ENCODE results near the gene KCNQ5.

The KCNQ5 gene

DNA sequence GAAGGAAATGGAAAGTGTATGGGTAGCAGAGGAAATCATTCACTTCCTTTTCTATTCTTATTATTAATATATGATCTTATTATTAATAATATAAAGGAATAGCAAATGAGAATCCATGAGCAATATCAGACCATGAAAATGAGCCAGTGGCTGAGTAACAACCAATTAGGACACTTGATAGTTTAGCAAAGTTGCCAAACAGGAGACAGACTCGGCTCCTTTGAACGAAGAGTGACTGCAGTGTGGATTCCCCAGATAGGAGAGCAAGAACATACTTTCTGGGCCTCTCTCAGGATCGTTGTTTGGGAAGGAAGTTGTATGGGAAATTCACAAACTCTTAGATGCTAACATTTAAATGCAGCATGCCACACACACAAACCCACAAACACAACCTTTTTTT lies 381.4 kb downstream of the KCNQ5 start:
- no peak for DNase-seq (ENCODE audit: low read depth)

DNA sequence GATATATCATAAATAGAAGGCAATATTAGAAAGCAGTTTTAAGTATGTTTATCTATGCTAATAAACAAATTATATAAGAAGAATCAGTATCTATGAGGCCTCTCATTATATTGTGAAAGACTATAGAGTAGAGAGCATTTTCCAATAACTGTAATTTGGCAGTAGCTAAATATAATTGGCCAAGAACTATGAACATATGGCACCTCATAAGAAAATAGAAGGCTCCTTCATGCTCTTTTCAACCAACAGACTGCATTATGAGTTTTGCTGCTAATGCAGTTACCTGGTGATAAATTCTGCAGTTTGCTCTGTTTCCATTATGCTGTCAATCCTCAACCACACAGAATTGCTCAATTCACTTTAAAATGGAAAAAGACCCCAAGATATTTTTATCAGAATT lies 382.4 kb downstream of the KCNQ5 start:
- DNase-seq (ENCODE audit: low read depth) = no peak

DNA sequence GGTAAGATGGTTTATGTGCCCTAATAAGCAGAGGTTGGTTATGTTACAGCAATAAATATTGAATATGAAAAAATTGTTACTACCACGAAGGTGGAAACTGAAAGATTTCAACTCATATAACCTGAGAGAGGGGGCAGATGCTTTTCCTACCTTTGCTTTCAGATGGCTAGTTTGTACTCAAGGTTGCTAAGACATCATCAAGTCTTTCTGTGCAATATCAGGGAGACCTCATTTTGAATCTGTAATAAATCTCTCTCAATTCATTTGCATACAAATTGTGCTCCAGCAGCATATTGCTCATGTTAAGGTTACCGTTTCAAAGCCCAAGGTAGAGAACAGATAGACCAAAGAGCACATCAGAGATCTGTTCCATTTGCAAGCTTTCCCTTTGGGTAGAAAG lies 383.0 kb downstream of the KCNQ5 start:
- no peak for DNase-seq (ENCODE audit: low read depth)

DNA sequence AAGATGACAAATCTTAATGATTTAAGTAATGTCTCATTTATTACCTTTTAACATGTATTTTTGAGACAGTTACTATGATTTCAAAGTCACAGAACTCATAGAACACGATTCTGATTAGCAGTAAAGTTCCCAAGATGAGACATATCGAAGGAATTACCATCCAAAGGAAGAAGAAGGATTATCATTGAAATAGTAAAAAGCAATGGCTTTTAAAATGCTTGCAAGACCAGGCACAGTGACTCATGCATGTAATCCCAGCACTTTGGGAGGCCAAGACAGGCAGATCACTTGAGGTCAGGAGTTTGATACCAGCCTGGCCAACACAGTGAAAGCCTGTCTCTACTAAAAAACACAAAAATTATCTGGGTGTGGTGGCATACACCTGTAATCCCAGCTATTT lies 384.3 kb downstream of the KCNQ5 start:
- DNase-seq (ENCODE audit: low read depth) = no peak

DNA sequence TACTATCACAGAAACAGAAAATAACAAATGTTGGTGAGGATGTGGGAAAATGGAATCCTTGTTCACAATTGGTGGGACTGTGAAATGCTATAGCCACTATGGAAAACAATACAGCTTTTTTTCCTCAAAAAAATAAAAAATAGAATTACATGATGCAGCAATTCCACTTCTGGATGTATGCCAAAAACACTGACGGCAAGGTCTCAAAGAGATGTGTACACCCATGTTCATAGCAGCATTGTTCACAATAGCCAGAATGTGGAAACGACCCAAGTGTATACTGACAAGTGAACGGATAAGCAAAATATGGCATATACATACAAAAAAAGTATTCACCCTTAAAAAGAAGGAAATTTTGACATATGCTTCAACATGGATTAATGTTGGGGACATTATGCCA lies 390.1 kb downstream of the KCNQ5 start:
- DNase-seq (ENCODE audit: low read depth) = no peak

DNA sequence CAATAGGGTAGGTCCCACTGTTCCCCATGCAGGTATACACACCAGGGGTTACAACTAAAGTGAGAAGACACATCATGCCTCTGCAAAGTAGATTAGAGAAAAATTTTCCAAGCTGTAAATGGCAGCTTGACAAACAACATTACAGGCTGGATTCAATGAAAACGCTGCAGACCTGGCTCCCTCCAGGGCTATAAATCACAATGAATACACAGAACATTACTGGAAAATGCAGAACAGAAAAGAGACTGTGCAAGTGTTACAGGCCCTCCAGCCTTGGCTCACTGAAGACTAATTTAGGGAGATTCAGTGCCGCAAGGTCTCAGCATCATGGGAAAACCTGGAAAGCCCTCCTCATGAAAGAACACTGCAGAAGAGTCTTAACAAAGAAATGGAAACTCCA lies 395.6 kb downstream of the KCNQ5 start:
- DNase-seq (ENCODE audit: low read depth) = no peak

DNA sequence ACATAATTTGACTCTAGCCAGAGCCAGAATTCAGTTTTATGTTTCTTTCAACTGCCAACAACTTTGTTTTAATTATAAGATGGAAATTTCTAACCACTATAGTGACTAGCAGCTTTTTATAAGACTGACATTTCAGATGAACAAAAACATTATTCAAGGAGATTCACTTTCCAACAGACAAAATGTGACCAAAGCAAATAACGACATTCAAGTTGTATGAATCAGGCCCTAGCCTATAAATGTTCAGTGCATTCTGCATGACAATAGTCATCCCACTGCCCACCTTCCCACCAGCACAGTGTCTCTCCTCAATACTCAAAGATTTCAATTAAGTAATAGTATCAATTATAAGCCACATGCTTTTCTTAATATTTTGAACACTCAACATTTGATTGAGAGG lies 402.7 kb downstream of the KCNQ5 start:
- DNase-seq (ENCODE audit: low read depth) = no peak

DNA sequence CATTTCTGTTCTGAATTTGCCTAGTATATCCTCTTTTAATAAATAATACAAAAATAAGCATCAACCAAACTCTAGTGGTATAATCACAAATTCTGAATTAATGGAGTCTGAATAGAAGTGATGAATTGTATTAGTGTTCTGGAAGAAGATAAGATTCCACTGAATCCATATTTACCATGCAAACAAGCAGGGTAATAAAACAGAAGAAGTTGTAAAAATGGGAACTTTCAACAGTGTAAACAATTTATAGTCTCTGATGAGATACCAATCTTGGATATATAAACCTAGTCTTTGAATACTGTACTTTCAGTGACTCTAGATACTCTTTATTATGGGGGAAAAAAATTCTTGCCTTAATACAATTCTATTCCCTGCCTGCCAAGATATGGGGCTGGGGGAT lies 405.8 kb downstream of the KCNQ5 start:
- DNase-seq (ENCODE audit: low read depth) = no peak

DNA sequence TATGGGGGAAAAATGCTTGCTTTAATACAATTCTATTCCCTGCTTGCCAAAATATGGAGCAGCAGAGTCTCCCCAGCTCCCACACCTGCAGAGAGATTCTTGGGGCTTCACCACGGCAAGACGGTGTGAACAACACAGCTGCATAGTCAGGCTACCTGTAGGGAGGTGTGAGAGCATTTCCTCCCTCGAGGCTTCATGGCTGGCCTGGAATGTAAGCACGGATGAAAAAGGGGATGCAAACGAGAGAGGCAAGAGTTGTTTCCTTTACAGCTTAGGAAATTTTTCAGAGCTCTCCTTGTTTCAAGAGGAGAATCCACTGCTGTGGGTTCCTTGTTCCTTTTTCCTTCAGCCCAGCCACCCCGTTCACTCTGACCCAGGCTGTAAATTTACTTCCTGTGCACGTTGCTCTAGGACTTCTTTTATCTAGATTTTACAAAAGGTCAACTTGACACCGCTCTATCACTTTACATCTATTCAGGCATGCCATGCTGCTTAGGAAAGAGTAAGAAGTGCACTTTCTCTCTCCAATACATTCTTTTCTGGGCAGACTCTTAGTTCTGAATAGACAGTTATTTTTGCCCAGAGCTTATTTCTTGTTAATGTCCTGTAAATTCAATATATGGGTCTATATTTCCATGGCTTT lies 406.4 kb downstream of the KCNQ5 start:
- no peak for DNase-seq (ENCODE audit: low read depth)

DNA sequence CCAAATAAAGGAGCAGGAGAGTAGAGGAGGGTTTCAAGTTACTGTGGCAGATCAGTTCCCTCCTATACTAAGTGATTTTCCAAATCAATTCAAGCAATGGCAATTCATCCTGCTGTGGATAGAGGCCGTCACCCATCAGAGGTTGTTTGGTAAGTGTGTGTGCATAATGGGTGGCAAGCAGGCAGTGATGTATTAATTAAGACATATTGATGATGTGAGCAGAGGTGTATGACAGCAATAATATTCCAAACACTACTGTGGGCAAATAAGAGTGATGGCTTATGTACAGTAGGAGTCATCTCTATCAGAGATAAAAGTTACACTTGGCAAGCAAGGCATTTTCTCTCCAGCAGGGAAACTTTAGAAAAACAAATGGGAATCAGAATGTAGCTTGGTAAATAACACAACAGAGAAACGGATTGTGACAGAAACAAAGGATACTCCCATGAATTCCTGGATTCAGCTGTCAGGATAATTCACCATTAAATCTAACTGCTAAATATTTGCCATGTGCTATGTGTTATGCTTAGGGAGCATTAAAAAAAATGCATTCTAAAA lies 407.1 kb downstream of the KCNQ5 start:
- no peak for DNase-seq (ENCODE audit: low read depth)

DNA sequence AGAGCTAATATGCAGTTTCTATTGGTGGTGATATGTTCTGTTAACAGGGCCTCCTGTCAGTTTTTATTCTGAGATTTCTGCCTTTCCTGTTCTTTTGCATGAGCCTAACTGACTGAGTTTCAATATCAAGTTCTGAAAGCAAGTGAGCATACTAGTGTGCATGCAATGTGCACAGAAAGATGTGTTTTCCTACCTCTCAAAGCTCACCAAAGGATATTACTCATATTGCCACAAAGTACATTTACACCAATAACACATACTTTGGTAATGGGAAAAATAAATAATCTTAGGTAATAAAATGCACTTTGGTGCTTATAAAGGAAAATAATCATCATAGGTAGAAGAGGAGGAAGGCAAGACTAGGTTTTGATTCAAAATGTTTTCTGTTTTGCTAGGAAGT lies 408.4 kb downstream of the KCNQ5 start:
- DNase-seq (ENCODE audit: low read depth) = no peak

DNA sequence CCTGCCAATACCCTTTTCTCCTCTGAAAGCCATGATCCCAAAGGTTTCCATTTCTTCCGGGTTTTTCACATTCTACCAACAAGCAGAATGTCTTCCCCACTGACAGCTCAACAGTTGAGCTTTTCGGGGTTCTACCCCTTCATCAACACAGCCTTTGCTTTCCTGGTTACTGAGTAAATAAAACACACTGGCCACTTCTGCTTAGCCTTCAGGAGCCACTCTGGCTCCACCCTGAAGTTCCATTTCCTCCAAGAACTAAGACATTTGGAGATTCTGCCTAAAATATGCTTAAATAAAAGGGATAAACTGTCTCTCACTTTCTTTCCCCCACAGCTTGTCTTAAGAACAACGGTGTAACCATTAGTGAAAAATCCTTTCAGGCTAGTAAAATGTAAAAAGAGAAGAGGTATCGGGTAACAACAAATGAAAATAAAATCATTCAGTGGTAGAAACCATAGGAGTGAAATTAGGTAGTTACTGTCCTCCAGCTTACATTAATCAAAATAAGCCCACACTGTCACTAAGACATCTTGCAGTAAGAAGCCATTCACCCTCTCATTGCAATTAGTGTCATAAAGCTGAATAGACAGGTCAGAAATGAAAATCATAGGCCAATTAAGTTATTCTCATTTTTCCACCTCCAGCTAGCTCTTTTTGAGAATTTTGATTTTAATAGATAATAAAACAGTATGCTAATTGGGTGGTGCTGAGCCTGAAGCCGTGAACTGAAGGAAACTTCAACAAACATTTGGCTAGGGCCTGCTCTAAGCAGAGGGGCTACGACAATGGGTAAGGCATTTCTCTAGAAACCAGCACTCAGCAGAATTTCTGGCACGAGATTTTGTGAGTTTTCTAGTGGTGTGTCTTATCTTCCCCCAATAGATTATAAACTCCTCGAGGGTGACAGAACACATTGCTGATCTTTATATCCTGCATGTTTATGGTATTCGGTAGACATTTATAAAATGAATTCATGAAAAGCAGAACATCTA lies 409.2 kb downstream of the KCNQ5 start:
- DNase-seq (ENCODE audit: low read depth) = no peak

DNA sequence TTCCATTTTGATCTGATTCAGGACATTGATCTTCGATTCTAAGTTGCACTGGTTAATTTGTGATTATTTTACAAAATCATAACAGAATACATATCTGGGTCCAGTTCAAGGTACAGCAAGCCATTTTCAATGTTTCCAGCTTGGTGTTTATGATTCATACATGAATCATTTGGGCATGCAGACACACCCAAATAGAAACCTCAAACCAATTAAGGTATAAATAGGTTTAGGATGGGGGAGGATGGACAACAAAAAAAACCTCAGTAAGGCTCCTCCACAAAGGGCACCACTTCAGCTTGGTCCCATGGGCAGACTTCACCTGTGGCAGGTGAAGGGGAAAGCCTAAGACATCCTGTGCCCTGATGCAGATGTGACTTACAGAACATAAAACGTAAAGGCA lies 410.7 kb downstream of the KCNQ5 start:
- no peak for DNase-seq (ENCODE audit: low read depth)

DNA sequence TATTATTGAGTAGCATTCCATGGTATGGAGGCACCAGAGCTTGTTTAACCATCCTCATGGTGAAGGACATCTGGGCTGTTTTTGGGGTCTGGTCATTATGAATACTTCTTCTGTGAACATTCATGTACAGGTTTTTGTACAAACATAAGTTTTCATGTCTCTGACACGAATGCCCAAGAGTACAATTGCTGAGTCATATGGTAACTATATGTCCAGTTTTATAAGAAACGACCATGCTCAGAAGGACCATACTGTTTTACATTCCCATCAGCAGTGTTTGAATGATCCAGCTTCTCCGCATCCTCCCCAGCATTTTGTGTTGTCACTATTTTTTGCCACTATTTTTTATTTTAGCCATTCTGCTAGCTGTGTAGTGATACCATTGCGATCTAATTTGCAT lies 414.8 kb downstream of the KCNQ5 start:
- no peak for DNase-seq (ENCODE audit: low read depth)

DNA sequence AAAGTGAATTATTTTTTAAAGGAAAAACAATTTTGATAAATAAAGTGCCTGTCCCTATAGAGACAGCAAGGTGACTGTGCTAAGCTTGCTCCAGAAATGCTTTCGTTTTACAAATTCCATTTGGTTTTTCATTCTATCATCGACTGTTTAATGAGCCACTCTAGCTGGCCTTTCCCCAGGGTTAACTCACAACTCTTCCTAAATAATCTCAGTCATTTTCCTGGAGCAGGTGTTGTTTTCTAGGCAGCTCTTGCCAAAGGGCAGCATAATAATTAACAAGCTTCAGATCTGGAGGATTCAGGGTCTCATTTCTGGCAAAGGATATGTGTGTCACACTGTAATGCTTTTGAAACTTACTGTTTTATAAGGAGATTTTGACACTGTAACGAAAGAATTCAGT lies 419.2 kb downstream of the KCNQ5 start:
- DNase-seq (ENCODE audit: low read depth) = no peak

DNA sequence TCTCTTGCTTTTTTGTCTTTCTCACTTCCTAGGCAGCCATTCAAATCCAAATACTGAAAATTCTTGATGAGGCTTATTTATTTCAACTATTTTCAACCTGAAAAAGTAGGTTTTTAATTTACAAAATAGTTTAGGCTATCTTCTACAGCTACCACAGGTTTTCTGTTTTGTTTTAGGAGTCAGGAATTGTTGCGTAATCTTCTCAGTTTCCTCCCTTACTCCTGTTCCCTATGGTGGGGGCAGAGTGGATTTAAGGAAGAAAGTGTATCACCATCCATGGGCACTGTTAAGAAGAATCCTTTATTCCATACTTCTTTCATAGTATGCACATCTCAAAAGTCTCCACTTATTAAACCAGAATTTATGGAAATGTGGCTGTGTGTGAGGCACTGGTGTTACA lies 421.0 kb downstream of the KCNQ5 start:
- no peak for DNase-seq (ENCODE audit: low read depth)

DNA sequence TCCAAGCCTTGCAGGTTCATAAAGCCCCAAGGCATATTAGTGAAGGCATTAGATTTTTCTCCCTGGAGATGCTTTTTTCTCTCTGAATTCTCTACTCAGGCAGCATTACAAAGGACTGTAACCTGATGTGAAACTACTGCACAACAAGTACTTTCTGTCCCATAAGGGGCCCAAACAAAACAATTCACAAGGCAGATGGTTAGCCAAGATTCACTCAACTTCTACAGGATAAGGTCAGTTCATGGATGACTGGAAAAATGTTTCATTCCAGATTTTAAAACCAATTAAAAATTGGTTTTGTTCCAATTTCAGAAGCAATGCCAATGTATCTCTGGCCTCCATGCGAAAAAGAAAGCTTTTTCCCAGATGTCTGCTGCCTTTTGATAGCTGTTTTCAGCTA lies 421.6 kb downstream of the KCNQ5 start:
- DNase-seq (ENCODE audit: low read depth) = no peak

DNA sequence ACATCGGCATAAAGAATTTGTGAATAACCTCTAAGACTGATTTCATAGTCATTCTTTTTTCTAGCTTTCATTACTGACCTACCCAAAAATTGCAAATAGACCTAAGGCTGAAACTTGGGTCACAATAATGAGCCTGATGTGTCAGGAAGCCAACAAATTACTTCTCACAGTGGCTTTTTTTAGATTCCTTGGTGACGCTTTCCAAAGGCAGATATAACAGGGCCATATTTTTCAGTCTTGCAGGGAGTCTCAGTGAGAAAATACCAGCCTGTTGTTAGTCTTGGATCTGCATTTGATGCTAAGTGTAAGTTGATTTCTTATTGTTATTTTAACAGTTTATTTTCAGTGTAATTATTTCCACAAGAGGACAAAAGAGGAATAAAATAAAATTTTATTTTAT lies 423.7 kb downstream of the KCNQ5 start:
- no peak for DNase-seq (ENCODE audit: low read depth)

DNA sequence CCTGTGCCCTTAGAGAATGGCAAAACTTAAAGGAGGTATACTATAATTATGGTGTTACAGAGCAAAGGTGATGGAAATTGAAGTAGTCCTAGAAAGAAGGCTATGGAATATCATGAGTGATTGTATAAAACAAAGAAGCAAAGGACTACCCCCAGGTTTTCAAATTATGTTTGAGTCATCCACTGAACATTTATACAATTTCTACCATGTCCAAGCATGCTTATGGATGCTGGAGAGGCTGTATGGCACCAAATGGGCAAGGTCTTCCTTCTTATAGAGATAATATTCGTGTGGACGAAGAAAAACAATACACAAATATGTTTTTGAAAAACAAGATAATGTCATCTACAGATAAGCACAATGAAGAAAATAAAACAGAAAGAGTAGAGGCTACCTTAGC lies 425.9 kb downstream of the KCNQ5 start:
- DNase-seq (ENCODE audit: low read depth) = no peak

DNA sequence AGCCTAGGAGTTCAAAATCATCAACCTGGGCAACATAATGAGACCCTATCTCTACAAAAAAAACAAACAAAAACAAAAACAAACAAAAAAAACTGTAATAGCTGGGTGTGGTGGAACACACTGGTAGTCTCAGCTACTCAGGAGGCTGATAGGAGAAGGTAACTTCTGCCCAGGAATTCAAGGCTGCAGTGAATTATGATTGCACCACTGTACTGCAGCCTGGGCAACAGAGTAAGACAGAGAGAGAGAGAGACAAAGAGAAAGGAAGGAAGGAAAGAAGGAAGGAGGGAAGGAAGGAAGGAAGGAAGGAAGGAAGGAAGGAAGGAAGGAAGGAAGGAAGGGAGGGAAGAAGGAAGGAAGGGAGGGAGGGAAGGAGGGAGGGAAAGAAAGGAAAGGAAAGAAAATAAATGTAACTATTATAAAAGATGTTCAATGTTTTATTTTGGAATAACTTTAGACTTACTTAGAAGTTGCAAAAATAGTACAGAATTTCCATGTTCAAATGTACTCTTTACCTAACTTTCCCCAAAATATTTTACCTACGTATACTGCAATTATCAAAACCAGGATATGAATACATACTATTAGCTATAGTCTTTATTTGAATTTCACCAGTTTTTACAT lies 428.2 kb downstream of the KCNQ5 start:
- no peak for DNase-seq (ENCODE audit: low read depth)

DNA sequence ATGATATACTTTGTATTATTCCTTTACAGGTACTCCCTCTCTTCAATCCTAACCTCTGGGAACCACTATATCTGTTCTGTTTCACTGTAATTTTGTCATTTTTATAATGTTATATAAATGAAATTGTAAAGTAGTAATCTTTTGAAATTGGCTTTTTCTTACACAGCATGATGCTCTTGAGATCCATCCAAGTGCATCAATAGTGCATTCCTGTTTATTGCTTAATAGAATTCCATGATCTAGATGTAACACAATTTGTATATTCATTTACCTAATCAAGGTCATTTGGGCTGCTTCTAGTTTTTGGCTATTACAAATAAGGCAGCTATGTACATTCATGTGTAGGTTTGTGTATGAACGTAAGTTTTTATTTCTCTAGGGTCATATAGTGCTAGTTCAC lies 428.8 kb downstream of the KCNQ5 start:
- no peak for DNase-seq (ENCODE audit: low read depth)

DNA sequence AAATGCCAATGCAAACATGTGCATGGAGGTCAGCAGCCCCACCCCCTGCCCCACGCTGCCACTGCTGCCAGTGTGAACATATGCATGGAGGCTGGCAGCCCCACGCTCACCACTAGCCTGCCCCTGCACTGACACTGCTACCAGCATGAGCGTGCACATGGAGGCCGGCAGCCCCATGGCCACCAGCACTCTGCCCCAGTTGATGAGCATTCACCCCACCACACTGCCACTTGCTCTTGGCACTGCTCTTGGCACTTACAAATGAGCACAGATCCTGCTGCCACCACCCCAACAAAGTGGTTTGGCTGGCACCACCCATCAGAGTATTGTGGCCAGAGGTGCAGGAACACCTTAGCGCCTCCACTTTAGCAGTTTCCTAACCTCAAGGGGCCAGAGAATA lies 429.3 kb downstream of the KCNQ5 start:
- DNase-seq (ENCODE audit: low read depth) = no peak

DNA sequence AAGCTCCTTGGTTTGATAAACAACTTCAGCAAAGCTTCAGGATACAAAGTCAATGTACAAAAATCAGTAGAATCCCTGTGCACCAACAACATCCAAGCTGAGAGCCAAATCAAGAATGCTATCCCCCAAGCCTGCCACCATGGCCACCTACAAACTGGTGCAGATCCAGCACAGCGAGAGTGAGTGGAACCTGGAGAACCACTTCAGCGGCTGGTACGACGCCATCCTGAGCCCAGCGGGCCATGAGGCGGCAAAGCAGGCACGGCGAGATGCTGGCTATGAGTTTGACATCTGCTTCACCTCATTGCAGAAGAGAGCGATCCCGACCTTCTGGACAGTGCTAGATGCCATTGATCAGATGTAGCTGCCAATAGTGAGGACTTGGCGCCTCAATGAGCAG lies 433.1 kb downstream of the KCNQ5 start:
- no peak for DNase-seq (ENCODE audit: low read depth)
